ENCODE measurements around the gene SIGLEC5.
"Not testable (repeated sequence)": the region's sequence is repeated elsewhere in the genome, so short reads cannot be mapped to it uniquely, and the experiment has no call there.

Gene SIGLEC5, protein sequence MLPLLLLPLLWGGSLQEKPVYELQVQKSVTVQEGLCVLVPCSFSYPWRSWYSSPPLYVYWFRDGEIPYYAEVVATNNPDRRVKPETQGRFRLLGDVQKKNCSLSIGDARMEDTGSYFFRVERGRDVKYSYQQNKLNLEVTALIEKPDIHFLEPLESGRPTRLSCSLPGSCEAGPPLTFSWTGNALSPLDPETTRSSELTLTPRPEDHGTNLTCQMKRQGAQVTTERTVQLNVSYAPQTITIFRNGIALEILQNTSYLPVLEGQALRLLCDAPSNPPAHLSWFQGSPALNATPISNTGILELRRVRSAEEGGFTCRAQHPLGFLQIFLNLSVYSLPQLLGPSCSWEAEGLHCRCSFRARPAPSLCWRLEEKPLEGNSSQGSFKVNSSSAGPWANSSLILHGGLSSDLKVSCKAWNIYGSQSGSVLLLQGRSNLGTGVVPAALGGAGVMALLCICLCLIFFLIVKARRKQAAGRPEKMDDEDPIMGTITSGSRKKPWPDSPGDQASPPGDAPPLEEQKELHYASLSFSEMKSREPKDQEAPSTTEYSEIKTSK

DNA sequence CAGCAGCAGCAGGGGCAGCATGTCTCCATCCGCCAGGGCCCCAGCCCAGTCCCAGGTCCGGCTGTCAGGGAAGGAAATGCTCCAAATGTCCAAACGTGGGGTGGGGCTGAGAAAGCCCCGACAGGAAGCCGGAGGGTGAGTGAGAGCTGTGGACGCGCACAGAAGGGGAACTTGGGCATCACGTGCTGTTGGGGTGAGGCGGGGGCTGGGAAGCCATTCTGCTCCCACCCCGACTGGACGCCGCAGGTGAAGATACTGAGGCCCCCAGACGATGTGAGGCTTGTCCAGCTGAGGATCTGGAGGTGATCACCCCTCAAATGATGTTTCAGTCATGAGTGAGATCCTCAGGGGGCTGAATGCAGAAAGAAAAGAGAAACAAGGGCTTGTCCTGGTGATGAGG, at the start of gene SIGLEC5:
Gene SIGLEC5 (minus strand): TSS at position 87 of the 400 bp plus-strand sequence. CDS start 66 bp downstream, at position 21.
- H3K4me3 ChIP-seq (ENCODE audit: low read depth, low read length), result not testable (repeated sequence)

GRCh38 chr19:51676566-51677083, 46.4 kb upstream of the SIGLEC5 start:
- no peak for DNase-seq (ENCODE audit: low read depth)
- no peak overlapping the region for H3K4me3 ChIP-seq (ENCODE audit: low read depth, low read length)
- no peak for TF ChIP-seq CTCF (IDR thresholded peaks at IDR 0.05; ENCODE audit: low read depth, low read length, missing control alignments)

More for the DNA sequence above, at the start of gene SIGLEC5:
- DNase-seq (ENCODE audit: low read depth), result not testable (repeated sequence)

DNA sequence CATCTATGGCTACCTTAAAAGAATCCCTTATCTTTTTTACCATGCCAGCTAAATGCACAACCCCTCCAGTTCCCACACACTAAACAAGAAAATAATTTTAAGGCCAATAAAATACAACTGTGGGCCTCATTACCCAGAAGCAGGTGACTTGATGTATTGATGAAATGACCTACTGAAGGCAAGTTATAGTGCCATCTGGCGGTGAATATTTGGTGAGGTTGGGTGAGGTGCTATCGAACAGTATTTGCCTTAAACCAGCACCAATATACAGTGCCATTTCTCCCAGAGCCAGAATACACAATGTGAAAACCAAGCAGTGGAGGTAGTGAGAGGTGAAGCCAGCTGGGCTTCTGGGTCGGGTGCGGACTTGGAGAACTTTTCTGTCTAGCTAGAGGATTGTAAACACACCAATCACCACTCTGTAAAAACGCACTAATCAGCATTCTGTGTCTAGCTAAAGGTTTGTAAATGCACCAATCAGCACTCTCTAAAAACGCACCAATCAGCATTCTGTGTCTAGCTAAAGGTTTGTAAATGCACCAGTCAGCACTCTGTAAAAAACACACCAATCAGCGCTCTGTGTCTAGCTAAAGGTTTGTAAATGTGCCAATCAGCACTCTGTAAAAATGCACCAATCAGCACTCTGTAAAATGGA, 45.8 kb upstream of the SIGLEC5 start:
- DNase-seq (ENCODE audit: low read depth); H3K4me3 ChIP-seq (ENCODE audit: low read depth, low read length): not testable (repeated sequence)
- peak; percentile 43 for TF ChIP-seq CTCF (IDR thresholded peaks at IDR 0.05; ENCODE audit: low read depth, low read length, missing control alignments)

GRCh38 chr19:51668216-51668615, 38.0 kb upstream of the SIGLEC5 start:
- no peak for DNase-seq (ENCODE audit: low read depth)
- no peak for TF ChIP-seq CTCF (IDR thresholded peaks at IDR 0.05; ENCODE audit: low read depth, low read length, missing control alignments)
- no peak overlapping the region for H3K4me3 ChIP-seq (ENCODE audit: low read depth, low read length)

DNA sequence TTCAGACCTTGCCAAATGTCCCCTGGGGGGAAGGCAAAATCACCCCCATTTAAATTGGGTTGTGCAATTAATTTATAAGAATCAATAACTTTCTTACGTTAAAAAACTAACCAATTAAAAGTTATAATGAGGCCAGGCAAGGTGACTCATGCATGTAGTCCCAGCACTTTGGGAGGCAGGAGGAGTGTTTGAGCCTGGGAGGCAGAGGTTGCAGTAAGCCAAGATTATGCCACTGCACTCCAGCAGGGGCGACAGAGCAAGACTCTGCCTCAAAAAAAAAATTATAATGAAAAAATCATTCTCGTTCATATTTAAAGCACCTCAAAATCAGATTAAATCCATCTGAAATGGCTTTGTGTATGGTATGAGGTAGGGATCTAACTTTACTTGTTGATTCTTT, 34.8 kb upstream of the SIGLEC5 start:
- H3K4me3 ChIP-seq (ENCODE audit: low read depth, low read length), result no peak overlapping the region
- TF ChIP-seq CTCF (IDR thresholded peaks at IDR 0.05; ENCODE audit: low read depth, low read length, missing control alignments), result peak; percentile 25
- no peak for DNase-seq (ENCODE audit: low read depth)

DNA sequence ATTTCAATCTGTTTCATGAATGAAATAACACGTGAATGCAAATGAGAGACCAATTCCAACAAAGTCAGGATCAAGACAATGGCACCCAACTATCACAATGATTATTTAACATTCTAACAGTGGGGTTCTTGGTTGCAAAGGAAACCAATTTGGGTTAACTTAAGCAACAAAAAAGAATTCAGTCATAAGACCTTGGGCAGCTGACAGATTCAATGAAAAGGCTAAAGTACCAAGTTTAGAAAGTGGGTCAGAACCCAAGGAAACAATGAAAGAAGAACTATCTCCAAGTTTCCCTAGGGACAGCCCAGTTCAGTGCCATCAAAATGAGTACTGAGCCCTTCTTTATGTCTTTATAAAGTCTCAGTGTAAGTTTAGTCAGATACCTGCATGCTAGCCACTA, 33.9 kb upstream of the SIGLEC5 start:
- DNase-seq (ENCODE audit: low read depth), result no peak
- TF ChIP-seq CTCF (IDR thresholded peaks at IDR 0.05; ENCODE audit: low read depth, low read length, missing control alignments), result no peak
- no peak overlapping the region for H3K4me3 ChIP-seq (ENCODE audit: low read depth, low read length)

GRCh38 chr19:51663650-51664049, 33.4 kb upstream of the SIGLEC5 start:
- DNase-seq (ENCODE audit: low read depth), result no peak
- no peak overlapping the region for H3K4me3 ChIP-seq (ENCODE audit: low read depth, low read length)
- TF ChIP-seq CTCF (IDR thresholded peaks at IDR 0.05; ENCODE audit: low read depth, low read length, missing control alignments), result no peak
